Measurements from ENCODE around the gene INTS13.
"Not testable (repeated sequence)": the region's sequence is repeated elsewhere in the genome, so short reads cannot be mapped to it uniquely, and the experiment has no call there.

The INTS13 gene

GRCh38 chr12:26935636-26936378 is 2.0 kb downstream of the INTS13 start:
- DNase-seq (ENCODE audit: low spot score), result peak; percentile 21

- no peak for DNase-seq (ENCODE audit: low spot score)
These were observed 8.2 kb downstream of the INTS13 start for GRCh38 chr12:26929590-26929989.

- DNase-seq (ENCODE audit: low spot score), result no peak
These were observed 9.1 kb downstream of the INTS13 start for GRCh38 chr12:26928661-26929060.

GRCh38 chr12:26921886-26922285 is 15.9 kb downstream of the INTS13 start:
- no peak for DNase-seq (ENCODE audit: low spot score)

GRCh38 chr12:26919216-26919555 is 18.6 kb downstream of the INTS13 start:
- no peak for DNase-seq (ENCODE audit: low spot score)

- no peak for DNase-seq (ENCODE audit: low spot score)
These were observed 19.2 kb downstream of the INTS13 start for GRCh38 chr12:26918321-26919215.

- no peak for DNase-seq (ENCODE audit: low spot score)
These were observed 31.1 kb downstream of the INTS13 start for GRCh38 chr12:26906704-26907103.

- DNase-seq (ENCODE audit: low spot score), result no peak
These were observed 31.8 kb downstream of the INTS13 start for GRCh38 chr12:26906024-26906423.

- DNase-seq (ENCODE audit: low spot score), result not testable (repeated sequence)
These were observed 34.4 kb downstream of the INTS13 start for GRCh38 chr12:26903396-26903795.

GRCh38 chr12:26896913-26897312 is 40.9 kb downstream of the INTS13 start:
- DNase-seq (ENCODE audit: low spot score), result no peak

GRCh38 chr12:26895672-26896071 is 42.1 kb downstream of the INTS13 start:
- no peak for DNase-seq (ENCODE audit: low spot score)

GRCh38 chr12:26891704-26892103 is 46.1 kb downstream of the INTS13 start:
- DNase-seq (ENCODE audit: low spot score), result no peak

- no peak for DNase-seq (ENCODE audit: low spot score)
These were observed 47.0 kb downstream of the INTS13 start for GRCh38 chr12:26890784-26891183.

GRCh38 chr12:26884765-26885576 is 52.8 kb downstream of the INTS13 start:
- peak; percentile 97 for DNase-seq (ENCODE audit: low spot score)

GRCh38 chr12:26880625-26881024 is 57.2 kb downstream of the INTS13 start:
- DNase-seq (ENCODE audit: low spot score), result no peak

GRCh38 chr12:26878661-26879119 is 59.1 kb downstream of the INTS13 start:
- peak; percentile 96 for DNase-seq (ENCODE audit: low spot score)

- no peak for DNase-seq (ENCODE audit: low spot score)
These were observed 63.1 kb downstream of the INTS13 start for GRCh38 chr12:26874501-26875296.

GRCh38 chr12:26872625-26873024 is 65.2 kb downstream of the INTS13 start:
- no peak for DNase-seq (ENCODE audit: low spot score)

GRCh38 chr12:26871985-26872384 is 65.8 kb downstream of the INTS13 start:
- no peak for DNase-seq (ENCODE audit: low spot score)

GRCh38 chr12:26870491-26871419 is 67.0 kb downstream of the INTS13 start:
- DNase-seq (ENCODE audit: low spot score), result no peak
